ENCODE data around the gene TMEM63A. TPM values are rescaled to one million over a fixed set of nuclear protein-coding genes. Genes with fewer than 3 reads are reported as not detected.

Gene TMEM63A
- total RNA-seq, 1 donor from 2014 or later: 5.1 TPM

DNA sequence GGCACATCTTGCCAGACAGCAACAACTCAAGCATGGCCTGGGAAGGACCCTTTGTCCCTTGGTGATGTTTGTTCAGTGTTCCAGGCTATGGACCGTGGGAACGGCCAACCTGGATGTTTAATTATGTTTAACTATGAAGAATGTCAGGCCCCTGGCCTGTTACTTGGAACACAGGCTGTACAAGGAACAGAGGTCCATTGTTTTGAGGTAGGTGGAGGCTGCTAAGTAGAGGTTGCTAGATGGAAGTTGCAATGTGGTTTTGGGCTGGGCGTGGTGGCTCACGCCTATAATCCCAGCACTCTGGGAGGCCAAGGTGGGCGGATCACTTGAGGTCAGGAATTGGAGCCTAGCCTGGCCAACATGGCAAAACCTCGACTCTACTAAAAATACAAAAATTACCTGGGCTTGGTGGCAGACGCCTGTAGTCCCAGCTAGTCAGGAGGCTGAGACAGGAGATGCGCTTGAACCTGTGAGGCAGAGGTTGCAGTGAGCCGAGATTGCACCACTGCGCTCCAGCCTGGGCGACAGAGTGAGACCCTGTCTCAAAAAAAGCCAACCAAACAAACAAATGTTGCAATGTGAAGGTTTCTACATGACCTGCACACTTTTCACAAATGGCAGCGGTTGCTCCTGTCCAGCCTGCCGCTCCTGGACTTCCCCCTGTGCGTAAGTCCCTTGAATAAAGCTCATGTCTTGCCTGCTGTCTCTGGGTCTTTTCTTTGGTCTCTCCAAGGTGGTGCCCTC lies 9.2 kb upstream of the TMEM63A start:
- Histone ChIP-seq H3K4me3 (no peak overlapping the region), H4K20me1 (ENCODE audit: low read depth) (no peaks in the 10 kb centered on the region), H3K4me2 (no peak overlapping the region), H3K79me2 (ENCODE audit: low read depth) (no peaks in the 10 kb centered on the region), H3K27ac (no peak overlapping the region), H3K9me3 (ENCODE audit: low read depth) (no peaks in the 10 kb centered on the region), H2AFZ (replicated peaks) (no peak overlapping the region), H3K4me1 (no peaks in the 10 kb centered on the region), H3K9ac (no peak overlapping the region), H3K27me3 (peaks cover 37% of the 10 kb centered on the region), H3F3A (ENCODE audit: low read depth) (peaks cover 4% of the 10 kb centered on the region), H3K36me3 (no peaks in the 10 kb centered on the region)
- no peaks in the 10 kb centered on the region for H3K36me3 Mint-ChIP-seq
- H3K27ac Mint-ChIP-seq: no peak overlapping the region
- H3K4me1 Mint-ChIP-seq: peaks cover 13% of the 10 kb centered on the region
- TF ChIP-seq EZH2 (IDR thresholded peaks at IDR 0.05) (no peak), EZH2phosphoT487 (IDR thresholded peaks at IDR 0.05) (no peak)
- TF ChIP-seq, protein P1, sequence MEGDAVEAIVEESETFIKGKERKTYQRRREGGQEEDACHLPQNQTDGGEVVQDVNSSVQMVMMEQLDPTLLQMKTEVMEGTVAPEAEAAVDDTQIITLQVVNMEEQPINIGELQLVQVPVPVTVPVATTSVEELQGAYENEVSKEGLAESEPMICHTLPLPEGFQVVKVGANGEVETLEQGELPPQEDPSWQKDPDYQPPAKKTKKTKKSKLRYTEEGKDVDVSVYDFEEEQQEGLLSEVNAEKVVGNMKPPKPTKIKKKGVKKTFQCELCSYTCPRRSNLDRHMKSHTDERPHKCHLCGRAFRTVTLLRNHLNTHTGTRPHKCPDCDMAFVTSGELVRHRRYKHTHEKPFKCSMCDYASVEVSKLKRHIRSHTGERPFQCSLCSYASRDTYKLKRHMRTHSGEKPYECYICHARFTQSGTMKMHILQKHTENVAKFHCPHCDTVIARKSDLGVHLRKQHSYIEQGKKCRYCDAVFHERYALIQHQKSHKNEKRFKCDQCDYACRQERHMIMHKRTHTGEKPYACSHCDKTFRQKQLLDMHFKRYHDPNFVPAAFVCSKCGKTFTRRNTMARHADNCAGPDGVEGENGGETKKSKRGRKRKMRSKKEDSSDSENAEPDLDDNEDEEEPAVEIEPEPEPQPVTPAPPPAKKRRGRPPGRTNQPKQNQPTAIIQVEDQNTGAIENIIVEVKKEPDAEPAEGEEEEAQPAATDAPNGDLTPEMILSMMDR (IDR thresholded peaks at IDR 0.05): no peak
- H3K9me3 Mint-ChIP-seq: no peaks in the 10 kb centered on the region
- no peak for DNase-seq (ENCODE audit: low spot score)
- H3K4me3 Mint-ChIP-seq: no peak overlapping the region
- H3K27me3 Mint-ChIP-seq (ENCODE audit: insufficient read depth, low read depth): peaks cover 8% of the 10 kb centered on the region

DNA sequence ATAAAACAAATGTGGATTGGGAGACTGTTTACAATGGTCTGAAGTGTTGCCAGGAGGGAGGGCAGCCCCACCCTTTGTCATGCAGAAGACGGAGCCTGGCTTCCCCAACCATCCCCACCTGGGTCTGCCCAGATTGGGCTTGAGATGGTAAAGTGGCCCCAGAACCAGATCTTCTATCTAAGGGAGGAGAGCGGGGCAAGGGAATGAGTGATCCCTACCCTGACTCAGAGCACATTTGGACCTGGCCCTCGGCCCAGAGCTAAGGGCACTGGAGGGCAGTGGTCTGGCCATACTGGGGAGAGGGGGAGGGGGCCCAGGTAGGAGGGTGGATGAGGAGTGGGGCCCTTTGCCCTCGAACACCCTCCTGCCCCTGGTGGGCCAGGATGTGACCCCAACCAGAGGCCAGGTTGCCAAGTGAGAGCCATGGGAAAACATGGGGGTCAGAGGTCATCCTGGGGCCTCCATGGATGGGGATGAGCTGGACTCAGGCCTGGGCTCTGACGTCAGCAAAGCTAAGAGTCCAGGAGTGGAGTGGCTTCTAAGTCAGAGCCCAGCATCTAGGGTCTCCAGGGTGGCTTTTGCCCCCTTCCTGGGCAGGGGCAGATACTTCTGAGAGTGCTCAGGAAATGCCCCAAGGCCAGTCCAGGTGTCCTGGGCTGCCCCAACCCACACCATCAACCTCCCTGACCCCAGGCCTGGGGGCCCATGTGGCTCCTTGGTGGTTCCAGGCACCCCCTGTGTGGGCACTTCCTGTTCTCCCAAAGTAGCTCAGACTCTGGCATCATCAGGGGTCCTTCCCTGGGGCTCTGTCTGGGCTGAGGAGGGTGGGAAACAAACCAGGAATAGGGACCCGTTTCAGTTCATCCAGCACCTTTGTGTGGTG lies 8.4 kb upstream of the TMEM63A start:
- DNase-seq (ENCODE audit: low spot score): no peak
- Histone ChIP-seq H3K9me3 (ENCODE audit: low read depth) (no peaks in the 10 kb centered on the region), H3K9ac (no peak overlapping the region), H3K27me3 (peaks cover 45% of the 10 kb centered on the region), H3K36me3 (no peaks in the 10 kb centered on the region), H3K4me1 (no peaks in the 10 kb centered on the region), H3K4me2 (no peak overlapping the region), H3F3A (ENCODE audit: low read depth) (peaks cover 9% of the 10 kb centered on the region), H2AFZ (replicated peaks) (no peak overlapping the region), H3K27ac (no peak overlapping the region), H3K79me2 (ENCODE audit: low read depth) (no peaks in the 10 kb centered on the region), H4K20me1 (ENCODE audit: low read depth) (no peaks in the 10 kb centered on the region), H3K4me3 (no peak overlapping the region)
- TF ChIP-seq, protein P1 (IDR thresholded peaks at IDR 0.05): no peak
- TF ChIP-seq EZH2 (IDR thresholded peaks at IDR 0.05) (no peak), EZH2phosphoT487 (IDR thresholded peaks at IDR 0.05) (no peak)
- Mint-ChIP-seq H3K36me3 (no peaks in the 10 kb centered on the region), H3K4me3 (no peak overlapping the region), H3K27ac (no peak overlapping the region), H3K9me3 (no peaks in the 10 kb centered on the region), H3K4me1 (peaks cover 13% of the 10 kb centered on the region), H3K27me3 (ENCODE audit: insufficient read depth, low read depth) (peaks cover 8% of the 10 kb centered on the region)

DNA sequence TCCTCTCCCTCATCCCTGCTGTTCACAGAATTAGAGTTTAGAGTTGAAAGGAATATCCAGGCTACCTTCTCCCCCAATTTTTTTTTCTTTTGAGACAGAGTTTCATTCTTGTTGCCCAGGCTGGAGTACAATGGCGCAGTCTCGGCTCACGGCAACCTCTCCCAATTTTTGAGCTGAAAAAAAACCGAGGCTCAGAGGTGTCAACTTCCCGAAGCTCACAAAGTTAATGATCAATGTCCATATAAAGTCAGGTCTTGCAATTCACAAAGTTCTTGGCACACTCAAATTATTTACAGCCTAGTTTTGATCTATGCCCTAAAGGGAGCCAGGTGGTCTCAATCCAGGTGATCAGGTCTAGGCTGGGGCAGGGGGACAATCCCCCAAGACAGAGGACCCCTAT lies 7.6 kb upstream of the TMEM63A start:
- H3K27me3 Mint-ChIP-seq (ENCODE audit: insufficient read depth, low read depth): peaks cover 8% of the 10 kb centered on the region
- no peaks in the 10 kb centered on the region for H3K36me3 Mint-ChIP-seq
- Histone ChIP-seq H3K27ac (no peak overlapping the region), H3K36me3 (no peaks in the 10 kb centered on the region), H3F3A (ENCODE audit: low read depth) (peaks cover 11% of the 10 kb centered on the region), H3K9ac (no peak overlapping the region), H4K20me1 (ENCODE audit: low read depth) (no peaks in the 10 kb centered on the region), H3K4me2 (no peak overlapping the region), H3K9me3 (ENCODE audit: low read depth) (no peaks in the 10 kb centered on the region), H3K79me2 (ENCODE audit: low read depth) (no peaks in the 10 kb centered on the region), H3K27me3 (peaks cover 54% of the 10 kb centered on the region), H2AFZ (replicated peaks) (no peak overlapping the region), H3K4me3 (no peak overlapping the region), H3K4me1 (no peaks in the 10 kb centered on the region)
- H3K27ac Mint-ChIP-seq: no peak overlapping the region
- H3K4me1 Mint-ChIP-seq: peaks cover 13% of the 10 kb centered on the region
- H3K4me3 Mint-ChIP-seq: no peak overlapping the region
- DNase-seq (ENCODE audit: low spot score): no peak
- no peaks in the 10 kb centered on the region for H3K9me3 Mint-ChIP-seq
- TF ChIP-seq, protein P1 (IDR thresholded peaks at IDR 0.05): no peak
- TF ChIP-seq EZH2phosphoT487 (IDR thresholded peaks at IDR 0.05) (no peak), EZH2 (IDR thresholded peaks at IDR 0.05) (no peak)
